SK-N-SH treated with all-trans-retinoic acid at 6 μM for 48 hours (cell line): ENCODE measurements around the gene SRA1.
"Not testable (repeated sequence)": the region's sequence is repeated elsewhere in the genome, so short reads cannot be mapped to it uniquely, and the experiment has no call there.

Experiments used
- ATAC-seq: fragments of 200-7000 bp; cut with Tn5 transposase; 3 replicates; pipeline ENCODE4 v1.9.1; 2020; ENCODE audit warnings: mild to moderate bottlenecking, moderate library complexity
- ARNTL ChIP-seq: fragments of 450-650 bp; formaldehyde crosslinking; IDR thresholded peaks from 2 replicates; pipeline ENCODE4 v1.5.0; 2020; ENCODE audit warnings: low read depth, mild to moderate bottlenecking, moderate library complexity, borderline replicate concordance
- BACH2 ChIP-seq: fragments of 250-450 bp; sonication (Bioruptor Pico); IDR thresholded peaks from 2 replicates; pipeline ENCODE4 v1.9.0; 2021; ENCODE audit warnings: mild to moderate bottlenecking, borderline replicate concordance
- CSDC2 ChIP-seq: fragments of 250-450 bp; sonication (Bioruptor Pico); IDR thresholded peaks from 2 replicates; pipeline ENCODE4 v1.5.0; 2020; ENCODE audit warnings: mild to moderate bottlenecking, moderate library complexity
- ESRRG ChIP-seq: fragments of 250-450 bp; sonication (Bioruptor Pico); IDR thresholded peaks from 2 replicates; pipeline ENCODE4 v1.6.1; 2021; ENCODE audit warnings: mild to moderate bottlenecking
- GLIS3 ChIP-seq: fragments of 250-450 bp; sonication (Bioruptor Pico); IDR thresholded peaks from 2 replicates; pipeline ENCODE4 v1.5.0; 2020; ENCODE audit warnings: mild to moderate bottlenecking, moderate library complexity
- ISL1 ChIP-seq: fragments of 250-450 bp; sonication (Bioruptor Pico); IDR thresholded peaks from 2 replicates; pipeline ENCODE4 v2.1.2; 2022; ENCODE audit warnings: mild to moderate bottlenecking, moderate library complexity
- OSR1 ChIP-seq: fragments of 250-450 bp; sonication (Bioruptor Pico); IDR thresholded peaks from 2 replicates; pipeline ENCODE4 v1.8.0; 2022; ENCODE audit warnings: moderate library complexity, mild to moderate bottlenecking, inconsistent platforms
- PPARA ChIP-seq: fragments of 250-450 bp; sonication (Bioruptor Pico); IDR thresholded peaks from 2 replicates; pipeline ENCODE4 v1.5.0; 2020; ENCODE audit warnings: mild to moderate bottlenecking, borderline replicate concordance
- RARB ChIP-seq: fragments of 250-450 bp; sonication (Bioruptor Pico); IDR thresholded peaks from 2 replicates; pipeline ENCODE4 v1.8.0; 2021; ENCODE audit warnings: mild to moderate bottlenecking, moderate library complexity
- SNAI2 ChIP-seq: fragments of 250-450 bp; sonication (Bioruptor Pico); IDR thresholded peaks from 2 replicates; pipeline ENCODE4 v1.5.0; 2020; ENCODE audit warnings: mild to moderate bottlenecking, moderate library complexity
- TCF4 ChIP-seq: fragments of 250-450 bp; sonication (Bioruptor Pico); IDR thresholded peaks from 2 replicates; pipeline ENCODE4 v1.8.0; 2021; ENCODE audit warnings: mild to moderate bottlenecking, moderate library complexity, borderline replicate concordance
- ZFP3 ChIP-seq: fragments of 250-450 bp; sonication (Bioruptor Pico); IDR thresholded peaks from 2 replicates; pipeline ENCODE4 v1.5.0; 2020; ENCODE audit warnings: mild to moderate bottlenecking, moderate library complexity
- ZFP30 ChIP-seq: fragments of 450-650 bp; formaldehyde crosslinking; IDR thresholded peaks from 2 replicates; pipeline ENCODE4 v1.5.0; 2022; ENCODE audit warnings: mild to moderate bottlenecking, moderate library complexity
- ZNF565 ChIP-seq: fragments of 450-650 bp; formaldehyde crosslinking; conservative IDR thresholded peaks from 2 replicates; pipeline ENCODE4 v1.5.0; 2020; ENCODE audit warnings: low read depth, mild to moderate bottlenecking, moderate library complexity
- ZNF70 ChIP-seq: fragments of 450-650 bp; formaldehyde crosslinking; IDR thresholded peaks from 2 replicates; pipeline ENCODE4 v1.5.0; 2020; ENCODE audit warnings: mild to moderate bottlenecking, moderate library complexity
- ZNF8 ChIP-seq: fragments of 450-650 bp; formaldehyde crosslinking; IDR thresholded peaks from 2 replicates; pipeline ENCODE4 v1.5.0; 2020; ENCODE audit warnings: mild to moderate bottlenecking, moderate library complexity
- TF ChIP-seq, protein P1 (sequence below): fragments of 250-450 bp; sonication (Bioruptor Pico); IDR thresholded peaks from 2 replicates; pipeline ENCODE4 v1.5.1; 2021; ENCODE audit warnings: mild to moderate bottlenecking, moderate library complexity
- TF ChIP-seq, protein P2 (sequence below): fragments of 250-450 bp; sonication (Bioruptor Pico); IDR thresholded peaks from 2 replicates; pipeline ENCODE4 v1.5.1; 2020; ENCODE audit warnings: low read depth, mild to moderate bottlenecking, moderate library complexity
- TF ChIP-seq, protein P3 (sequence below): fragments of 250-450 bp; sonication (Bioruptor Pico); IDR thresholded peaks from 2 replicates; pipeline ENCODE4 v1.8.0; 2020; ENCODE audit warnings: mild to moderate bottlenecking, moderate library complexity, borderline replicate concordance
- TF ChIP-seq, protein P4 (sequence below): fragments of 250-450 bp; sonication (Bioruptor Pico); IDR thresholded peaks from 2 replicates; pipeline ENCODE4 v1.8.0; 2021; ENCODE audit warnings: low read depth, mild to moderate bottlenecking, moderate library complexity, borderline replicate concordance

The SRA1 gene

DNA sequence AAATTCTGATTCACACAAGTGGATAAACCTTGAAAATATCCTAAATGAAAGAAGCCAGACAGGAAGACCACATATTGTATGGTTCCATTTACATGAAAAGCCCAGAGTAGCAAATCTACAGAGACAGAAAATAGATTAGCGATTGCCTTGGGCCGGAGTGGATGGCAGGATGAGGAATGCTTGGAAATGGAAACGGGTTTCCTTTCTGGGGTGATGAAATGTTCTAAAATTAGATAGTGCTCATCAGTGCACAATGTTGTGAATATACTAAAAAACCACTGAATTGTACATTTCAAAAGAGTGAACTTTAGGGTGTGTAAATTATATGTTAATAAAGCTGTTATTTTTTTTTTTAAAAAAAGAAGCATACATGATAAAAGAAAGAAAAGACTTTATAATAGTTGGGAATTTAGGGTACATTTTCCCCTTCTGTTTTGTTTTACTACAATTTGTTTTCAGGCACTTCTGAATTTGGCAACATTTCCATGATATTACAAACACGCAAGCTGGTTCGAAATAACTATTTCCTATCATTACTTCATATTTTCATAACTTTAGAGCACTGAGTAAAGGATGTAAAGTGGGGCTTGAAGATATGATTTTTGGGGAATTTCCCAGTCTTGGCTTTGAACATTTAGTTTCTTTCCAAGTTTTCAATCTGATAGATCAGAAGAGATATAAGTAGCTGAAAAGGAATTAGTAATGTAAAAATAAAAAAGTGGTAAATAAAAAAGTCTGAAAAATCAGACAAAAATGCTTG, 31.2 kb upstream of the SRA1 start:
- TF ChIP-seq TCF4 (CRISPR knock-in tag), result no peak
- TF ChIP-seq ZNF565 (CRISPR knock-in tag), result no peak
- no peak for TF ChIP-seq ESRRG (CRISPR knock-in tag)
- TF ChIP-seq PPARA (CRISPR knock-in tag), result no peak
- TF ChIP-seq, protein P1, sequence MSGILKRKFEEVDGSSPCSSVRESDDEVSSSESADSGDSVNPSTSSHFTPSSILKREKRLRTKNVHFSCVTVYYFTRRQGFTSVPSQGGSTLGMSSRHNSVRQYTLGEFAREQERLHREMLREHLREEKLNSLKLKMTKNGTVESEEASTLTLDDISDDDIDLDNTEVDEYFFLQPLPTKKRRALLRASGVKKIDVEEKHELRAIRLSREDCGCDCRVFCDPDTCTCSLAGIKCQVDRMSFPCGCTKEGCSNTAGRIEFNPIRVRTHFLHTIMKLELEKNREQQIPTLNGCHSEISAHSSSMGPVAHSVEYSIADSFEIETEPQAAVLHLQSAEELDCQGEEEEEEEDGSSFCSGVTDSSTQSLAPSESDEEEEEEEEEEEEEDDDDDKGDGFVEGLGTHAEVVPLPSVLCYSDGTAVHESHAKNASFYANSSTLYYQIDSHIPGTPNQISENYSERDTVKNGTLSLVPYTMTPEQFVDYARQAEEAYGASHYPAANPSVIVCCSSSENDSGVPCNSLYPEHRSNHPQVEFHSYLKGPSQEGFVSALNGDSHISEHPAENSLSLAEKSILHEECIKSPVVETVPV (CRISPR knock-in tag), result no peak
- no peak for TF ChIP-seq ZNF8 (CRISPR knock-in tag)
- TF ChIP-seq, protein P2, sequence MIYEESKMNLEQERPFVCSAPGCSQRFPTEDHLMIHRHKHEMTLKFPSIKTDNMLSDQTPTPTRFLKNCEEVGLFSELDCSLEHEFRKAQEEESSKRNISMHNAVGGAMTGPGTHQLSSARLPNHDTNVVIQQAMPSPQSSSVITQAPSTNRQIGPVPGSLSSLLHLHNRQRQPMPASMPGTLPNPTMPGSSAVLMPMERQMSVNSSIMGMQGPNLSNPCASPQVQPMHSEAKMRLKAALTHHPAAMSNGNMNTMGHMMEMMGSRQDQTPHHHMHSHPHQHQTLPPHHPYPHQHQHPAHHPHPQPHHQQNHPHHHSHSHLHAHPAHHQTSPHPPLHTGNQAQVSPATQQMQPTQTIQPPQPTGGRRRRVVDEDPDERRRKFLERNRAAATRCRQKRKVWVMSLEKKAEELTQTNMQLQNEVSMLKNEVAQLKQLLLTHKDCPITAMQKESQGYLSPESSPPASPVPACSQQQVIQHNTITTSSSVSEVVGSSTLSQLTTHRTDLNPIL, result no peak
- no peak for TF ChIP-seq ZFP30
- TF ChIP-seq OSR1 (CRISPR knock-in tag), result no peak
- no peak for TF ChIP-seq SNAI2 (CRISPR knock-in tag)
- TF ChIP-seq ISL1, result no peak
- TF ChIP-seq BACH2, result no peak
- TF ChIP-seq, protein P3, sequence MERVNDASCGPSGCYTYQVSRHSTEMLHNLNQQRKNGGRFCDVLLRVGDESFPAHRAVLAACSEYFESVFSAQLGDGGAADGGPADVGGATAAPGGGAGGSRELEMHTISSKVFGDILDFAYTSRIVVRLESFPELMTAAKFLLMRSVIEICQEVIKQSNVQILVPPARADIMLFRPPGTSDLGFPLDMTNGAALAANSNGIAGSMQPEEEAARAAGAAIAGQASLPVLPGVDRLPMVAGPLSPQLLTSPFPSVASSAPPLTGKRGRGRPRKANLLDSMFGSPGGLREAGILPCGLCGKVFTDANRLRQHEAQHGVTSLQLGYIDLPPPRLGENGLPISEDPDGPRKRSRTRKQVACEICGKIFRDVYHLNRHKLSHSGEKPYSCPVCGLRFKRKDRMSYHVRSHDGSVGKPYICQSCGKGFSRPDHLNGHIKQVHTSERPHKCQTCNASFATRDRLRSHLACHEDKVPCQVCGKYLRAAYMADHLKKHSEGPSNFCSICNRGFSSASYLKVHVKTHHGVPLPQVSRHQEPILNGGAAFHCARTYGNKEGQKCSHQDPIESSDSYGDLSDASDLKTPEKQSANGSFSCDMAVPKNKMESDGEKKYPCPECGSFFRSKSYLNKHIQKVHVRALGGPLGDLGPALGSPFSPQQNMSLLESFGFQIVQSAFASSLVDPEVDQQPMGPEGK, result no peak
- no peak for TF ChIP-seq CSDC2 (CRISPR knock-in tag)
- TF ChIP-seq, protein P4, sequence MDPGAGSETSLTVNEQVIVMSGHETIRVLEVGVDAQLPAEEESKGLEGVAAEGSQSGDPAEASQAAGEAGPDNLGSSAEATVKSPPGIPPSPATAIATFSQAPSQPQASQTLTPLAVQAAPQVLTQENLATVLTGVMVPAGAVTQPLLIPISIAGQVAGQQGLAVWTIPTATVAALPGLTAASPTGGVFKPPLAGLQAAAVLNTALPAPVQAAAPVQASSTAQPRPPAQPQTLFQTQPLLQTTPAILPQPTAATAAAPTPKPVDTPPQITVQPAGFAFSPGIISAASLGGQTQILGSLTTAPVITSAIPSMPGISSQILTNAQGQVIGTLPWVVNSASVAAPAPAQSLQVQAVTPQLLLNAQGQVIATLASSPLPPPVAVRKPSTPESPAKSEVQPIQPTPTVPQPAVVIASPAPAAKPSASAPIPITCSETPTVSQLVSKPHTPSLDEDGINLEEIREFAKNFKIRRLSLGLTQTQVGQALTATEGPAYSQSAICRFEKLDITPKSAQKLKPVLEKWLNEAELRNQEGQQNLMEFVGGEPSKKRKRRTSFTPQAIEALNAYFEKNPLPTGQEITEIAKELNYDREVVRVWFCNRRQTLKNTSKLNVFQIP (CRISPR knock-in tag), result no peak
- no peak for TF ChIP-seq ARNTL (CRISPR knock-in tag)
- no peak for TF ChIP-seq ZNF70 (CRISPR knock-in tag)
- TF ChIP-seq GLIS3 (CRISPR knock-in tag), result no peak
- no peak for ATAC-seq

DNA sequence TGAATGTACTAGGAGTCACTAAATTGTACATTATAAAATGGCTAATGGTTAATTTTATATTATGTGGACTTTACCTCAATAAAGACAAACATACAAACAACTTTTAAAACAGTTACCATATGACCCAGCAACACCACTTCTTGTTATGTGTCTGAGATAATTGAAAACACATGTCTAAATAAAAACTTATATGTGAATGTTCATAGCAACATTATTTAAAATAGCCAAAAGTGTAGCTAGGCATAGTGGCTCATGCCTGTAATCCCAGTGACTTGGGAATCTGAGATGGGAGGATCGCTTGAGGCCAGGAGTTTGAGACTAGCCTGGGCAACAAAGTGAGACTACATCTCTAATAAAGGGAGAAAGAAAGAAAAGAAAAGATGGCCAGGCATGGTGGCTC, 30.2 kb upstream of the SRA1 start:
- no peak for TF ChIP-seq OSR1 (CRISPR knock-in tag)
- TF ChIP-seq PPARA (CRISPR knock-in tag), result no peak
- TF ChIP-seq ZNF70 (CRISPR knock-in tag), result no peak
- TF ChIP-seq ISL1, result no peak
- TF ChIP-seq, protein P2, result no peak
- TF ChIP-seq, protein P3, result no peak
- TF ChIP-seq RARB (CRISPR knock-in tag), result no peak
- no peak for TF ChIP-seq ZNF8 (CRISPR knock-in tag)
- TF ChIP-seq, protein P4 (CRISPR knock-in tag), result no peak
- no peak for TF ChIP-seq CSDC2 (CRISPR knock-in tag)
- no peak for TF ChIP-seq ZFP3
- no peak for TF ChIP-seq ESRRG (CRISPR knock-in tag)
- no peak for TF ChIP-seq BACH2
- no peak for ATAC-seq

DNA sequence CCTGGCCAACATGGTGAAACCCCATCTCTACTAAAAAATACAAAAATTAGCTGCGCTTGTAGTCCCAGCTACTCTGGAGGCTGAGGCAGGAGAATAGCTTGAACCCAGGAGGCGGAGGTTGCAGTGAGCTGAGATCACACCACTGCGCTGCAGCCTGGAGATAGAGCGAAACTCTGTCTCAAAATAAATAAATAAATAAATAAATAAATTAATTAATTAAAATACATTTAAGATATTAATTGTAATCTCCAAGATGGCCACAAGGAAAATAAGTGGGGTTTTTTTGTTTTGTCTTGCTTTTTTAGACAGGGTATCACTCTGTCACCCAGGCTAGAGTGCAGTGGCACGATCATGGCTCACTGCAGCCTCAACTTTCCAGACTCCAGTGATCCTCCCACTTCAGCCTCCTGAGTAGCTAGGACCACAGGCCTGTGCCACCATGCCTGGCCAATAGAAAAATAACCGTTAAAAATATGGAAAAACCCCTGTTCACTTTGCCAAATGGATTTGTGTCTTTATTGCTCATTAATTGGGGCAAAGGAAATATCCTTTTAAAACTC, 22.0 kb upstream of the SRA1 start:
- ATAC-seq, result not testable (repeated sequence)
